Inferior parietal cortex (tissue), 1 donor: ENCODE data around the gene SCGB1A1.
"Not testable (repeated sequence)": the region's sequence is repeated elsewhere in the genome, so short reads cannot be mapped to it uniquely, and the experiment has no call there.

Experiments
- DNase-seq: peaks from one replicate; pipeline ENCODE4 v3.0.0-alpha.2; 2016; ENCODE audit errors: extremely low spot score

SCGB1A1 gene, protein sequence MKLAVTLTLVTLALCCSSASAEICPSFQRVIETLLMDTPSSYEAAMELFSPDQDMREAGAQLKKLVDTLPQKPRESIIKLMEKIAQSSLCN

DNA sequence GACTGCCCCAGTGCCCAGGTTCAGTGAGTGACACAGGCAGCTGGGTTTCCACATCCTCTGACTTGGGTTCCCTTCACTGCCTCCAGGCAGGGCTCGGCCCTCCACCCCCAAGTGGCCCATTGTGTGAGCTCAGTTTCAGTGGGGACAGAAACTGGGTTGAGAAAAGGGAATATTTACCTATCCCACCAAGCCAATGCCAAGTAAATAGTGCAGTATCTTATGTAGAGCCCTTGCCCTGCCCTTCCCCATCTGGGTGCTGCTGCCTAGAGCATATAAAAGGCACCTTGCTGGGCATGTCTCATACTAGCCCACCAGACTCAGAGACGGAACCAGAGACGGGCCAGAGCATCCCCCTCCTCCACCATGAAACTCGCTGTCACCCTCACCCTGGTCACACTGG lies at the start of gene SCGB1A1:
TSS of gene SCGB1A1 (plus strand) at position 301 of the 400 bp plus-strand sequence. CDS start at position 364, 63 bp downstream.
- DNase-seq, result no peak

DNA sequence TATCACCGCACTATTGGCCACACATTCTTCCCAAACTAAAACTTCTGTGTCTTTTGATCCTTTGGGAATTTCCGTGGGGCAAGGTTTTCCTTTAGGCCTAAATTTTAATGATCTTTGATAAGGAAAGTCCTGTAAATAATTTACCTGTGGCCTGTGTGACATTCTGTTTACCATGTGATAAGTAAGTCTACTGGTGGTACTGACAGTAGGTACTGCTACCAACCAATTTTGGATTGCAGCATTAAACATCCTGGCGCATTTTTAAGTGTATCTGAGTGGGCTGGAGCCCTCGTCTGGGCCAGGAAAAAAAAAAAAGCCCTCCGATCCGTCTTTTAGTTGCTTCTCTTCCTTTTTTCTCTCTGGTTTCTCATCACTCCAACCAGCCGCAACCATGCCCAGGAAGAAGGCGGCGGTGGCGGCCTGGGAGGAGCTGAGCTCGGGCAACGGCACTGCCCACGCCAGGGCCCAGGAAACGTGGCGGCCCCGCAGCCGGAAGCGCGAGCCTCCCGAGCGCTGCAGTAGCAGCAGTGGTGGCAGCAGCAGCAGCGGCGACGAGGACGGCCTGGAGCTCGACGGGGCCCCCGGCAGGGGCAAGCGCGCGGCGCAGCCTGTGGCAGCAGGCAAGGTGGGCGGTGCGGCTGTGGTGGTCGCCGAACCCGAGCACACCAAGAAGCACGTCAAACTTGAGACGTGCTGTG lies 47.9 kb upstream of the SCGB1A1 start:
- DNase-seq, result no peak

DNA sequence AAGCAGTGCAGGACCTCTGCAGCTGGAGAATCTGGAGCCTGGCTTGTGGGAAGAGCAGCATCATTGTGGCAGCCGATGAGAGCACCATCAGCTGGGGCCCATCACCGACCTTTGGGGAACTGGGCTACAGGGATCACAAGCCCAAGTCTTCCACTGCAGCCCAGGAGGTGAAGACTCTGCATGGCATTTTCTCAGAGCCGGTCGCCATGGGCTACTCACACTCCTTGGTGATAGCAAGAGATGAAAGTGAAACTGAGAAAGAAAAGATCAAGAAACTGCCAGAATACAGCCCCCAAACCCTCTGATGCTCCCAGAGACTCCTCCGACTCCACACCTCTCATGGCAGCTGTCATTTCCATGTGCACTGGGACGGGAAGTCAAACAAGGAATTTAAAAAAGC lies 46.0 kb upstream of the SCGB1A1 start:
- DNase-seq, result no peak

DNA sequence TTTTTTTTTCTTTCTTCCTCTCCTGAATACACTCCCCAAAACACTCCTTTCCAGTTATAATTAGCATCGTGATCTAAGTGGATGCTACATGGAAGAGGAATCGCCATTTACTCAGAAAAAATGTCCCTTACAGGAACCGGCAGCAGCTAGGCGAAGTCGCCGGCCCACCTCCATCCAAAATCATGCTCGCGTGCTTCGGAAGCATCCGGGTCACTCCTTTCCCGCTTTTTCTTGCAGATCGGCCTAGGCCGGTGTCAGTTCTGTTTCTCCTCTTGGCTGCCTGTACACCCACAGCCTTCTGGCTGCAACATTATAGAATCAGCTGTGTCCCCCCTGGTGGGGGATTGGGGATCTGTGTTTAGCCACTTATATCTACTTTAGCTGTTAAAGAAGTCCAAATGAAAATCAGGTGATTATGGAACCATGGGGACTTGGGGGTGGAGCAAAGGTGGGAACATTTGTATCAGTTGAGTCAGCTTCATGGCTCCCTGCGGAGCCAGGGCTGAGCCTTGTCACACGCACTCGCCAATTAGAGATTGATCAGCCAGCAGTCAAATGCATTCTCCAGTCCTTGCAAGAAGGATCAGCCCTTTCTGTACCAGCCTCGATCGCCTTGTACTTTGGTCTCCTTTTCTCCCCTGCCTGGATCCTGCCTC lies 45.2 kb upstream of the SCGB1A1 start:
- DNase-seq, result no peak

DNA sequence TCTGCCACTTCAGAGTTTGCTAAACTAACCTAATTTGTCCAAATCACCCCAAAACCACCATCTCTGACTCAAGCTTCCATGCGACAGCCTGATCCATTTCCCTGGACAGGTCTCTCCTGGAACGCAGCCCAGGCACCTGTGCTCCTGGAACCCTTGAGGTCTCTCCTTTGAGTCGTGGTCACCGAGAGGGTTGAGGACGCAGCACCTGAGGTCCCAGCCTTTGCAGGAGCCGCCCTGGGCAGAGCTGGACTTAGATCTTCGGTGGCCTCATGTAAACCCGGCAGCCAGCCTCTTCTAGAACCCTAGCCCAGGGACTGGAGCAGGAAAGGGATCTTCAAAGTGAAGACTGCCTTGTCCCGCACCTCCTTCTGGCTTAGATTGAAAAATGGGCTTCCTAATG lies 44.0 kb upstream of the SCGB1A1 start:
- DNase-seq, result no peak

DNA sequence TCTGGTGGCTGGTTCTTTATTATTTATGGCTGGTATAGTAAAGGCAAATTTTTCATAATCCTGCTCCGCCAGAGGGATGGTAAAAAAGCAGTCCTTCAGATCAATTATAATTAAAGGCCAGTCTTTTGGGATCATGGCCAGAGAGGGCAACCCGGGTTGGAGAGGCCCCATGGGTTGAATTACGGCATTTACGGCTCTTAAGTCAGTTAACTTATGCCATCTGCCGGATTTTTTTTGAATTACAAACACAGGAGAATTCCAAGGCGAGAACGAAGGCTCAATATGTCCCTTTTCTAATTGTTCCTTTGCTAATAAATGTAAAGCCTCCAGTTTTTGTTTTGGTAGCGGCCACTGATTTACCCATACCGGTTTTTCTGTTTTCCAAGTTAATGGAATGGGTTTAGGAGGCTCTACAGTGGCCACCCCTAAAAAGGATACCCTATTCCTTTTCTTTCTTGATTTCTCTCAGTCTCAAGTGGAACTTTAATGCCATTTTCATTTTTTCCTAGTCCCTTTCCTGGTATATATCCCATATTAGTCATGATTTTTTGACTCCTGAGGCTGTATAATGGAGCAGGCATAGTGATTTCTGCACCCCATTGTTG lies 40.3 kb upstream of the SCGB1A1 start:
- peak; percentile 89 for DNase-seq

DNA sequence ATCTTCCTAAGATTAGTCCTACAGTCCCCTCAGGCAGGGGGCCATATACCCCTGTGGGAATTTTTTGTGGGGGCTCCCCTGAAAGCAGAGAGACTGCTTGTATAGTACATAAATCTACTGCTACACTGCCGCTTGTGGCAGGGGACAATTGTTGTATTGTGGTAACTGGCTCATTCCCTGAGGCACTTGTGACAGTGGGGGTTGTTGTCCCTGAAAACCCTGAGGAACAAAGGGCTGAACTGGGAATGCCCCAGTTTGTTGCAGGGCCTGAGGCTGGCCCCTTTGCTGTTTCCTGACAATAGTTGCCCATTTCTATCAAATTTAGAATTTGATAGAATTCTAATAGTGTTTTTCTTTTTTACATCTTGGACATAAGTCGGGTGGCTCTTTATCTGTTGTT lies 39.2 kb upstream of the SCGB1A1 start:
- DNase-seq, result not testable (repeated sequence)

DNA sequence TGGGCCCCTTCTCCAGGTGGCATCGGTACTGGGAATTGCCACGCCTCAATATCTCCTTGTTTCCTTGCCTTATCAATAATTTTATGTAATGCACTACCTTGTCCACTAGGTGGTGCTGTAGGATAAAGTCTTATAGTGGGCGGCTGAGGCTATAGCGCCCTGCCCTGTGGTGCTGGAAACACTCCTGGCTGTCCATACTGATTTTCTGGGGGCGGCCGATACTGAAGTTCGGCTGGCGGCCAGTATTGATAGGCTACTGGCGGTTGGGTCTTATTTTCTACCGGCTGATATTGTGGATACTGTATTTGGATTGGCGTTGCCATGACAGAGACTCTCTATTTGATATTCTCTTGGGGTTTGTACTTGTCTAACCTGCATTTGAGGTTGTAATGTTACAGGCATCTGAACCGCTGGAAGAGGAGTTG lies 38.0 kb upstream of the SCGB1A1 start:
- peak; percentile 95 for DNase-seq

DNA sequence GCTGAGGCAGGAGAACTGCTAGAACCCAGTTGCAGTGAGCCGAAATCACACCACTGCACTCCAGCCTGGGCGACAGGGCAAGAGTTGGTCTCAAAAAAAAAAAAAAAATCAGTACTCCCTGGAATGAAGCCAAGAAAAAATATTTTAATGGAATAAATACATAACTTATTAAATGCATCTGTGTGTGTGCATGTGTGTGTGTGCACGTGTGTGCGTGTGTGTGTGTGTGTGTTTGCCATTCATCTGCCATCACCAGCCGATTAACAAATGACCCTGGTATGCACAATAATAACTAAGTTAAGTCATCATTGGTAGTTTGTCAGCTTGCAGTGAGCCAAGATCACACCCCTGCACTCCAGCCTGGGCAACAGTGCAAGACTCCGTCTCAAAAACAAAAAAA lies 35.0 kb upstream of the SCGB1A1 start:
- DNase-seq, result no peak

DNA sequence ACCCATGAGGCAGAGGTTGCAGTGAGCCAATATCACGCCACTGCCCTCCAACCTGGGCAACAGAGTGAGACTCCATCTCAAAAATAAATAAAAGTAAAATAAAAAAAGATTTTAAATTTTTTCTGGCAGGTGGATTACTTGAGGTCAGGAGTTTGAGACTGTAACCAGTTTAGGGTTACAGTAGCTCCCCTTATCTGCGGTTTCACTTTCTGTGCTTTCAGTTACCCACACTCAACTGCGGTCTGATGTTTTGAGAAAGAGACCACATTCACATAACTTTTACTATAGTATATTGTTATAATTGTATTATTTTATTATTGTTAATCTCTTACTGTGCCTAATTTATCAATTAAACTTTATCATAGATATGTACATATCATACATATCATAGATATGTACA lies 32.8 kb upstream of the SCGB1A1 start:
- DNase-seq, result not testable (repeated sequence)

DNA sequence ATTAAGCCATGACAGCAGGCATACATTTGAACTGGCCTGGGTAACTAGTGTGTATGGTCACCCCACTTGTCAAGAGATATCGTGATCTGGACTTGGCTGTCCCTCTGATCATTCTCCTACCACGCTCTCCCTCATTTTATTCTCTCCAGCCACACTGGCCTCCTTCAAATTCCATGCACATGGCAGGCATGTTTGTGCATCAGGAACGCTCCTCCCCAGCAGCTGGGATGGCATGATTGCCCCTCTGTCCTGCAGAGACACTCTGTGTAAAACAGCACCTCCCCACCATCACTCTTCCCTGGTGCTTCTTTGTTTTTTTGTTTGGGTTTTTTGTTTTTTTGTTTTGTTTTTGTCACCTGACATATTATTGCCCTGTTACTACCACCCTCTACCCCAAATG lies 31.5 kb upstream of the SCGB1A1 start:
- no peak for DNase-seq

DNA sequence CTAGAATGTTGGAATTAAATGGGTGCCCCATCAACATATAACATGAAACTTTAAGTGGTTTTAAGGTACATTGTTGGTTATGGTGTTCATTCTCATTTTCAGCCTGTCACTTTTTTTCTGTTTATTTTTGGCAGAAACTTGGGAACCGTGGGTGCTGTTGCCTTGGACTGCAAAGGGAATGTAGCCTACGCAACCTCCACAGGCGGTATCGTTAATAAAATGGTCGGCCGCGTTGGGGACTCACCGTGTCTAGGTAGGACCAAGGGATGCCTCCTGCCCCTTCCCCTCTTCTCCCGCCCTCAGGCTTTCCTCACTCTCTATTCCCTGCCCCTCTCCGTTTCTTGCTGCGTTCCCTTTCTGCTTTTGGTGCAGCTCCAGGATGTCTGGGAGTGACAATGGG lies 29.8 kb upstream of the SCGB1A1 start:
- no peak for DNase-seq

DNA sequence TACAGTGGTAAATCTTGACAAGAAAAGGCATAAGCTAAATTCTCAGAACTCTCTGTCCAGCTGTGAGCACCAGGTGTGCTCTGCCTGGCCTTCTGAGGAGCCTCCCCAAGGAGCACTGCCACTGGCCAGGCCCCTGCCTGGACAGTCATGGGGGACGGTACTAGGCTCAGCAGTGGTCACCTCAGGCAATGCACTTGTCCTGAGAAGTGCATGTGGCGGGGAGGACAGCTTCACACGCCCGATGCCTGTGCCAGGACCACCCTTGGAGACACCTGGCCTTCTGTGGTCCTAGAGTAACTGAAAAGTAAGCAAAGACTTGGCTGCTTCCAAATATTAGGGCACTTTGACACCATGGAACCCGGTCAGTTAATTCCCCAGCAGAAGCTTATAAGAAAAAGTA lies 28.6 kb upstream of the SCGB1A1 start:
- DNase-seq, result no peak

DNA sequence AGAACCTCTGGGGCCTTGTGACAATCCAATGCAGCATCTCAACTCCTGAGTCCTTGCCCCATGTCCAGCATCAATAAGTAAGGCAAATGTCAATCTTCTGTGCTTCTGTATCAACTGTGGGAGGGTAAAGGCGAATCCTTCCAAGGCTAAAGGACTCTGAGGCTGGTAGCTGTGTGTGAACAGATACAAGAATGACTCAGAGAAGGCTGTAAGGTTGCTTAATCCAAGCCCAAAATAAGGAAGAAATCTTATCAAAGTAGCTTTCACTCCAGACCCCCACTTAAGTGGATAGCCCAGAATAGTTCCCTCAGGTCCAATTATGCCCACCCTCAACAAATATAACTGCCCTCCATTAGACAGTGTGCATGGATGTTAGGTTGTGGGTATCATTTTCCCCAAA lies 28.1 kb upstream of the SCGB1A1 start:
- DNase-seq, result no peak

DNA sequence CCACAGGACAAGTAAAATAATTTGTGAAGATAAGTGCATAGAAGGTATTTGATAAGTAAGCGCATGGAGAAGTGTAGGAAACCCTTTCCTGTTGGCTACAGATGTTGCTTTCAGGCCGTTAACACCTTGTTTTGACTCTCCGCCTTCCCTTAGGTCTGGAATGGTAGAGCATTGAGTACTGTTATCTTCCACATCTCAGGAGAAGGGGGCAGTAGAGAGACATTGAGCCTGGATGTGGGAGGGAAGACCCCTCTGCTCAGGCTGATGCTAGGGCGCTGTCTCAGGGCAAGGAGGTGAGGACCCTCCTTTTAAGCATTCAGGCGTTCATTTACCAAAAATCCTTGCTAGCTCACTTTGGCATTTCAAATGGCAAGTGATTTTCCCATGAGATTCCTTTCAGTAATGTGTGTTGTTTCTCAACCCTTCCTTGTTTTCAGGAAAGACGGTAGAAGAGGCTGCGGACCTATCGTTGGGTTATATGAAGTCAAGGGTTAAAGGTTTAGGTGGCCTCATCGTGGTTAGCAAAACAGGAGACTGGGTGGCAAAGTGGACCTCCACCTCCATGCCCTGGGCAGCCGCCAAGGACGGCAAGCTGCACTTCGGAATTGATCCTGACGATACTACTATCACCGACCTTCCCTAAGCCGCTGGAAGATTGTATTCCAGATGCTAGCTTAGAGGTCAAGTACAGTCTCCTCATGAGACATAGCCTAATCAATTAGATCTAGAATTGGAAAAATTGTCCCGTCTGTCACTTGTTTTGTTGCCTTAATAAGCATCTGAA lies 27.0 kb upstream of the SCGB1A1 start:
- DNase-seq, result no peak

DNA sequence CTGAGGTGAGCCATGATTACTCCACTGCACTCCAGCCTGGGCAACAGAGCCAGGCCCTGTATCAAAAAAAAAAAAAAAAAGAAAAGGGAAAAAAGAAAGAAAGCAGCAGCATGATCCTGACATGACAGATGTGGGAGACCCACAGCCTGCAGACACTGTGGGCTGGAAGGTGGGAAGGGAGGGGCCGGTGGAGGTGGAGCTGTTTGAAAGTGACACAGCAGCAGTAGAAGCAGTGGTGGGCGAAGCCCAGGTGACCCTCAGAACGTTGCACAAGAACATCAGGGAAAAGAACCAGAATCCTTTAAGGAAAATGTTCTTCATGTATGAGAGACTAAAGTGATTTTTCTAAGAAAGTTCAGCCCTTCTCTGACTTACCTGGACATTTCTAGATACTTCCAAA lies 26.3 kb upstream of the SCGB1A1 start:
- no peak for DNase-seq

DNA sequence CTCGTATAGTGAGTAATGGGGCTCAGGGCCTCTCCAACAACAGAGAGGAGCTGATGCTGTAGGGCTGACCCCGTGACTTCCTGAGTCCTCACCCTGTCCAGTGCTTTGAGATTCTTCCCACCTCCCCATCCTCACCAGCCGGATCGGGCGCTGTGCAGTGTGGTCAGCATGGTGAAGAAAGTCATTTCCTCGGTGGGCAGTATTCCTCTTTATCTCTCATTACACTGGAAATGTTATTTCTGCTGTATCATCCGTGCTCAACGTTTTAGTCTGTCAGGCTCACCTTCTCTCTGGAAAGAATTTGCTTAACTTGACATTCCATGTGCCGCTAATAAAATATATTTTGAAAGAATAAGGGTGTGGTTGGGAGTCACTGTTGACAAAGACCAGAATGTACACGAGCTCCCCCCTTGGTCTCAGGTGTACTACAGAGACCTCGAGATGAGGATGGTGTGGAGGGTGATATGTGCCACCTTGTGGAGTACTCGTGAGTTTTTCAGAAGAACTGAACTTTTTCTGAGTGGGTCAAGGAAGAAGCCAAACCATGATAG lies 25.7 kb upstream of the SCGB1A1 start:
- no peak for DNase-seq

DNA sequence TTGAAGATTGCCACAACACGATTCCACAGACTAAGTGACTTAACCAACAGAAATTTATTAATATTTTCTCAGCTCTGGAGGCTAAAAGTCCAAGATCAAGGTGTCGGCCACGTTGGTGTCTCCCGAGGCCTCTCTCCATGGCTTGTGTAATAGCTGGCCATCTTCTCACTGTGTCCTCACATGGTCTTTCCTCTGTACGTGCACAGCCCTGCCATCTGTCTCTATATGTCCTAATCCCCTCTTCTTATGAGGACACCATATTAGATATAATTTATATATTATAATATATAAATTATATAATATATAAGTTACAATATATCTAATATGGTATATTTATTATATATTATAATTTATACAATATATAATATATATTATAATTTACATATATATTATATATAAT lies 25.1 kb upstream of the SCGB1A1 start:
- no peak for DNase-seq

DNA sequence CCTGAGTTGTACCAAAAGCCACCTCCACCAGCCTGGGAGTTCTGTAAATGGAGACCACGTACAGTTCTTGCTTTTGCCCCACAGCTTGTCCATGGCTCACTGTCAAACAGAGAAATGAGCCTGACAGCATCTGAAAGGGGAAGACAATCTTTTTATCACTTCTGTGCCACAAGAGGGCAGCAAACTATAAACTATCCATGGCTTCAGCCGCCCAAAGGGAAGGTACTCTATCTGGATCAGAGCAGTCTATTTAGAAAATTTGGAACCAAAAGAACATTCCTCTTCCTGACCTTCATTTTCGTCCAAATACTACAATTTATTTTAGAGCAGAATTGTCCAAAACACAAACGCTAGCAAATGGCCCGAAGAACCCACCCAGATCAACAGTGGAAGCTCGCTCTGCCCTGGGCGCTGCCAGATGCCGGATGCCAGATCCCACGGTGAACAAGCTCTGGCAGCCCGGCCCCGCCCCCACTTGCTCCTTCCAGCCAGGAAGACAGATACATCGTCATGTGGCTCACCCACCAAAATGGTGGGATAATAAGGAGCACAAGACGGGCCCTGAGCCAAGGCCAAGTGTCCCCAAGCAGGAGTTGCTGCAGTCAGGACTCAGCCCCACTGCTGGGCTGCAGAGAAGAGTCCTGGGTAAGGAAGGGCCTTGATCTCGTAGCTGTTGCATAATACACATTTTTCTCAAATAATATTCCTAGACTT lies 23.9 kb upstream of the SCGB1A1 start:
- DNase-seq, result peak; percentile 94

DNA sequence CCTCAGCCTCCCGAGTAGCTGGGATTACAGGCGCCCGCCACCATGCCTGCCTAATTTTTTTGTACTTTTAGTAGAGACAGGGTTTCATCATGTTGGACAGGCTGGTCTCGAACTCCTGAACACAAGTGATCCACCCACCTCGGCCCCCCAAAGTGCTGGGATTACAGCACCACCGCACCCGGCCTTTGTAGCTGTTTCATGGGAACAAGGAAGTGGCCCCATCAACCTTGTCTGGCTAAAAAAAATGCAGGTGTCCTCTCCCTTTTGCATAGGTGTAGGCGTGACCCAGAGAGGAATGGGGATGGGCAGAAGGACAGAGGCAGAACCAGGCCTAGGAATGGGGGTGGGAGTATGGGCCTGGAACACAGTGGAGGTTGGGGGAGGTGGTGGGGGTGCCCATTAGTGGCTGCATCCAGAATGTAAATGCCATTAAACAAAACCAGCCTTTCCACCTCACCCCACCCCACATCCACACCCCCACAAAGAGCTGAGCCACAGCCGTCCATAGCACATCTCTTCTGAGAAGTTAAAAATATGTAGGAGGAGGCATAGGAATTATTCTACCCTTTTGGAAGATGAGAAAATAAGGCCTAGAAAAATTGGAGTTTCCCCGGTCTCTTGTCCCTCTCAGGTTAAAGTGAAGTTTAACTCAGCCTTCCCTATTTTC lies 22.8 kb upstream of the SCGB1A1 start:
- DNase-seq, result no peak
